Adrenal gland (tissue), 12 donors: ENCODE measurements around the gene PRKAG3. TPM values are rescaled to one million over a fixed set of nuclear protein-coding genes. Genes with fewer than 3 reads are reported as not detected.

Source experiments
- DNase-seq, 7 donors: peaks; one replicate each; pipeline ENCODE4 v3.0.0-alpha.2; 2019 to 2020
- H3K27ac ChIP-seq, 5 donors: fragments of 200-600 bp; sonication (generic) in 4 of 5; 1 replicate in 3 of 5; 2 replicates in 2 of 5; pipeline versions ENCODE4 v1.5.1 to v1.8.0; 2016 to 2020; ENCODE audit warnings: mild to moderate bottlenecking in 1 of 5
- H3K27me3 ChIP-seq: fragments of 200-600 bp; 2 replicates; pipeline ENCODE4 v1.8.0; 2021
- H3K36me3 ChIP-seq, 2 donors: fragments of 200-600 bp; replicated peaks in 1 of 2; 1 replicate in 1 of 2; 2 replicates in 1 of 2; pipeline versions ENCODE4 v1.5.1 to v1.8.0; 2018 to 2022
- H3K4me1 ChIP-seq, 2 donors: fragments of 200-600 bp; replicated peaks in 1 of 2; 1 replicate in 1 of 2; 2 replicates in 1 of 2; pipeline versions ENCODE4 v1.5.1 to v1.8.0; 2018 to 2021
- H3K4me3 ChIP-seq, 4 donors: fragments of 200-600 bp; sonication (generic) in 3 of 4; one replicate each; pipeline ENCODE4 v1.5.1; 2016 to 2018
- H3K9me3 ChIP-seq, 3 donors: fragments of 200-600 bp; sonication (generic) in 1 of 3; replicated peaks in 1 of 3; 1 replicate in 2 of 3; 2 replicates in 1 of 3; pipeline versions ENCODE4 v1.5.1 to v1.8.0; 2016 to 2021
- POLR2A ChIP-seq, 2 donors: fragments of 450-650 bp; IDR thresholded peaks; one replicate each; pipeline ENCODE4 v1.6.1; 2017; ENCODE audit warnings: antibody characterized with exemption in 2 of 2, mild to moderate bottlenecking in 2 of 2, moderate library complexity in 1 of 2
- WGBS, 4 donors: extraction: QIAGEN DNeasy Blood & Tissue Kit in 2 of 4; methylation state at CpG; one replicate each; pipeline versions ENCODE4 v1.1.5 to v1.1.7; 2013 to 2017; 5-methylcytosine and 5-hydroxymethylcytosine counted together
- intact Hi-C, 2 donors: fragments of 100-400 bp; cut with DNase I; formaldehyde crosslinking; loops; one replicate each; pipeline versions ENCODE4 v1.14.1 to v1.15.0; 2022 to 2023
- polyA plus RNA-seq, 3 donors: library from polyadenylated mRNA; stranded (reverse); fragments of 200-250 nt in 2 of 3; fragments of 350-450 nt in 1 of 3; fragmentation: Illumina TruSeq in 1 of 3; extraction: RNeasy Lipid Tissue Mini Kit (QIAGEN cat#74804) in 1 of 3; gene quantifications; one replicate each; pipeline ENCODE4 v1.2.3, GENCODE V29; 2013 to 2014
- total RNA-seq, 9 donors: library from RNA; depleted of rRNA in 4 of 9; stranded (reverse); fragments of >200 nt in 4 of 9; fragments of 120-200 nt in 1 of 9; fragmentation: NEBNext Ultra II Directional in 1 of 9; extraction: Animal tissue kit (Norgen Biotek cat#: 25700) in 1 of 9; gene quantifications; one replicate each; pipeline versions ENCODE4 v1.1.0 to v1.2.4, GENCODE V29; 2013 to 2023
- TF ChIP-seq, protein P1 (sequence below), 6 experiments: fragments of 450-650 bp in 4 of 6; fragments of 200-600 bp in 2 of 6; sonication (generic) in 1 of 6; IDR thresholded peaks; 1 replicate in 5 of 6; 2 replicates in 1 of 6; pipeline versions ENCODE4 v1.5.1 to v1.8.0; 2016 to 2021; ENCODE audit warnings: antibody characterized with exemption in 6 of 6, mild to moderate bottlenecking in 2 of 6, moderate library complexity in 1 of 6
- donor health status: healthy with polysubstance abuse.
- donor health status: Bipolar disorder and iron deficiency.
- donor health status: DM: yes; HTN: yes; CAD: no.
- donor health status: DM: no; HTN: no; CAD: no.
- donor health status: DM: no; HTN: no; CAD: no.
- donor health status: DM: yes; HTN: yes; CAD: no.

PRKAG3 gene
- total and polyA plus RNA-seq, 12 donors, result 0.20 TPM; not detected in 11

GRCh38 chr2:218853766-218854165 lies 22.2 kb upstream of the PRKAG3 start:
- TF ChIP-seq, protein P1, sequence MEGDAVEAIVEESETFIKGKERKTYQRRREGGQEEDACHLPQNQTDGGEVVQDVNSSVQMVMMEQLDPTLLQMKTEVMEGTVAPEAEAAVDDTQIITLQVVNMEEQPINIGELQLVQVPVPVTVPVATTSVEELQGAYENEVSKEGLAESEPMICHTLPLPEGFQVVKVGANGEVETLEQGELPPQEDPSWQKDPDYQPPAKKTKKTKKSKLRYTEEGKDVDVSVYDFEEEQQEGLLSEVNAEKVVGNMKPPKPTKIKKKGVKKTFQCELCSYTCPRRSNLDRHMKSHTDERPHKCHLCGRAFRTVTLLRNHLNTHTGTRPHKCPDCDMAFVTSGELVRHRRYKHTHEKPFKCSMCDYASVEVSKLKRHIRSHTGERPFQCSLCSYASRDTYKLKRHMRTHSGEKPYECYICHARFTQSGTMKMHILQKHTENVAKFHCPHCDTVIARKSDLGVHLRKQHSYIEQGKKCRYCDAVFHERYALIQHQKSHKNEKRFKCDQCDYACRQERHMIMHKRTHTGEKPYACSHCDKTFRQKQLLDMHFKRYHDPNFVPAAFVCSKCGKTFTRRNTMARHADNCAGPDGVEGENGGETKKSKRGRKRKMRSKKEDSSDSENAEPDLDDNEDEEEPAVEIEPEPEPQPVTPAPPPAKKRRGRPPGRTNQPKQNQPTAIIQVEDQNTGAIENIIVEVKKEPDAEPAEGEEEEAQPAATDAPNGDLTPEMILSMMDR (IDR thresholded peaks at IDR 0.05), result no peak
- no peak for TF ChIP-seq POLR2A (IDR thresholded peaks at IDR 0.05)
- H3K27ac ChIP-seq, result no peak overlapping the region
- H3K36me3 ChIP-seq, result no peaks in the 10 kb centered on the region
- H3K27me3 ChIP-seq, result peaks cover 26% of the 10 kb centered on the region
- no peaks in the 10 kb centered on the region for H3K9me3 ChIP-seq
- no peaks in the 10 kb centered on the region for H3K4me1 ChIP-seq
- no peak overlapping the region for H3K4me3 ChIP-seq
- intact Hi-C loops, result loop anchor here in 1 of 2 donors (5.0 kb wide), 2 partner anchors 44 to 146 kb away; no protein-coding TSS in a partner anchor
- DNase-seq, result no peak
- 44 to 54% (median 46%) methylated on average over 5 of the region's 5 CpGs for WGBS, 4 donors

DNA sequence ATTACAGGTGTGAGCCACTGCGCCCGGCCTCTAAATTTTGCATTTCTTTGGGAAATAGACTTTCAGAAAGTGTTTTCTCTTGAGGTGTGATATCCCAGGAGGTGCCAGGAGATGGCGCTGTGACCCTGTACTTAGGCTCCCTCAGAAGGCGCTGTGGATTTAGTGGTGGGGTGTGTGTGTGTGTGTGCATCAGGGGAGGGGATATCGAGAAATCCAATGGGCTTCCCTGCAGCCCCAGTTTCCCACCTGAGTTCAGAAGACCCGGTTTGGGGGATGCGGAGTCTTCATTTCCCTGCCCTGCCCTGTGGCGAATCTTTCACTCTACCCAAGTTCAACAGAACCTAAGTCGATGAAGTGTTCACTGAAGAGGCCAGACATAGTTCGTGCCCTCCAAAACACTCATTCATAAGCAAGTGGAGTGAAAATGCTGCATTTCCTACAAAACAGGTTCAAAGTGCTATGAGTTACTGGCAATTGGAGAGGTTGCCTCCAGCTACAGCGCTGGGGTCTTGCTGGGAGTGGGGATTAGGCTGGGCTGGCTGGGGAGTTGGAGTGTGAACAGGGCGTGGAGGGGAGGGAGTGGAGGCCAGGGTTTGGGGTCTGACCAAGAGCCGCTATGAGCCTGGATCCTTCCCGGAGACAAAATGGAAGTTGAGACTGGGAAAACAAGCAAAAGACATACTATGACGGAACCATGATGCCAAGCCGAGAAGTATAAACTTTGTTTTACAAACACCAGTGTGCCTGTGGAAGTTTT lies 21.5 kb upstream of the PRKAG3 start:
- TF ChIP-seq POLR2A (IDR thresholded peaks at IDR 0.05), result no peak
- TF ChIP-seq, protein P1 (IDR thresholded peaks at IDR 0.05), result peak; percentile 61 to 83 (median 78)
- H3K9me3 ChIP-seq, result no peaks in the 10 kb centered on the region
- no peaks in the 10 kb centered on the region for H3K4me1 ChIP-seq
- no peaks in the 10 kb centered on the region for H3K36me3 ChIP-seq
- peaks cover 27% of the 10 kb centered on the region for H3K27me3 ChIP-seq
- intact Hi-C loops, result loop anchor here in 1 of 2 donors (5.0 kb wide), 2 partner anchors 44 to 146 kb away; no protein-coding TSS in a partner anchor
- peak; percentile 33 to 81 (median 72) for DNase-seq
- no peak overlapping the region for H3K27ac ChIP-seq
- WGBS, 4 donors, result 20 to 29% (median 22%) methylated on average over 16 of the region's 16 CpGs
- H3K4me3 ChIP-seq, result no peak overlapping the region

GRCh38 chr2:218851286-218851685 lies 19.7 kb upstream of the PRKAG3 start:
- intact Hi-C loops, result loop anchor here in 1 of 2 donors (5.0 kb wide), 2 partner anchors 46 to 144 kb away; no protein-coding TSS in a partner anchor

GRCh38 chr2:218850796-218851195 lies 19.2 kb upstream of the PRKAG3 start:
- H3K27ac ChIP-seq, result no peak overlapping the region
- intact Hi-C loops, result loop anchor here in 1 of 2 donors (5.0 kb wide), 2 partner anchors 47 to 143 kb away; no protein-coding TSS in a partner anchor
- H3K36me3 ChIP-seq, result no peaks in the 10 kb centered on the region
- no peaks in the 10 kb centered on the region for H3K9me3 ChIP-seq
- DNase-seq, result no peak
- 66 to 80% (median 71%) methylated on average over 2 of the region's 2 CpGs for WGBS, 4 donors
- H3K4me3 ChIP-seq, result no peak overlapping the region
- no peaks in the 10 kb centered on the region for H3K4me1 ChIP-seq
- H3K27me3 ChIP-seq, result peaks cover 24% of the 10 kb centered on the region
- TF ChIP-seq, protein P1 (IDR thresholded peaks at IDR 0.05), result no peak
- no peak for TF ChIP-seq POLR2A (IDR thresholded peaks at IDR 0.05)

More at GRCh38 chr2:218851286-218851685, 19.7 kb upstream of the PRKAG3 start:
- Histone ChIP-seq H3K27me3 (peaks cover 24% of the 10 kb centered on the region), H3K27ac (no peak overlapping the region), H3K9me3 (no peaks in the 10 kb centered on the region), H3K4me1 (no peaks in the 10 kb centered on the region), H3K36me3 (no peaks in the 10 kb centered on the region), H3K4me3 (no peak overlapping the region)
- DNase-seq, result no peak
- TF ChIP-seq, protein P1 (IDR thresholded peaks at IDR 0.05), result no peak
- no peak for TF ChIP-seq POLR2A (IDR thresholded peaks at IDR 0.05)
- 17 to 70% (median 45%) methylated on average over 2 to 3 of the region's 3 CpGs for WGBS, 4 donors
